K562 (cell line): ENCODE results near the gene LMBR1. TPM values are rescaled to one million over a fixed set of nuclear protein-coding genes. Genes with fewer than 3 reads are reported as not detected.
A peak's percentile ranks its signal among the peaks of the same experiment; 100 is the strongest.

Experiments
- ESRRA ChIP-seq: fragments of 450-650 bp; IDR thresholded peaks from 2 replicates; pipeline ENCODE4 v1.6.1; 2014; ENCODE audit warnings: low read depth, mild to moderate bottlenecking, moderate library complexity, borderline replicate concordance
- ETV5 ChIP-seq: sonication (generic); formaldehyde crosslinking; IDR thresholded peaks from 2 replicates; pipeline ENCODE4 v1.4.0; 2020; ENCODE audit warnings: low read depth, mild to moderate bottlenecking, missing genetic modification reagents
- RREB1 ChIP-seq: fragments of 250-450 bp; sonication (Bioruptor Pico); IDR thresholded peaks from 2 replicates; pipeline ENCODE4 v1.4.0; 2020
- polyA plus RNA-seq, 8 experiments: library from polyadenylated mRNA; depleted of rRNA in 4 of 8; stranded (reverse) in 5 of 8; unstranded in 3 of 8; fragments of >200 nt; fragmentation: Nextera tagmentation in 2 of 8; fragmentation: Illumina TruSeq in 1 of 8; extraction: Ambion mirVana in 2 of 8; extraction: Trizol in 1 of 8; gene quantifications; 2 replicates each; pipeline versions ENCODE4 v1.2.1 to v1.2.3, GENCODE V29; 2011 to 2014; ENCODE audit warnings: inconsistent platforms in 1 of 8, missing spikeins in 1 of 8
- total RNA-seq, 7 experiments: library from RNA; depleted of rRNA in 6 of 7; stranded (reverse); fragments of >200 nt in 6 of 7; fragmentation: Illumina TruSeq in 2 of 7; extraction: Trizol in 2 of 7; gene quantifications; 2 replicates each; pipeline versions ENCODE4 v1.2.1 to v1.2.3, GENCODE V29; 2011 to 2021; ENCODE audit warnings: low replicate concordance in 1 of 7

LMBR1 gene
- total and polyA plus RNA-seq, 9 of the 15 experiments (the other 6 are each of a cell fraction or from before 2014, with no cell fraction given) = 7.7 to 90.0 (median 59.9) TPM

GRCh38 chr7:156640257-156640948 is 252.6 kb downstream of the LMBR1 start, which contains the start of gene RNF32 (continued):
- TF ChIP-seq ESRRA (peak; percentile 24; the same call in 1 of the 2 replicates), ETV5 (CRISPR knock-in tag) (peak; percentile 75; the same call in 1 of the 2 replicates), RREB1 (peak; percentile 70; the same call in 1 of the 2 replicates)
